Fibroblast of pulmonary artery (primary cell): ENCODE results near the gene NPHP3.
"Not testable (repeated sequence)": the region's sequence is repeated elsewhere in the genome, so short reads cannot be mapped to it uniquely, and the experiment has no call there.

Source experiments
- DNase-seq: peaks from one replicate; pipeline ENCODE4 v3.0.0-alpha.2; 2010; ENCODE audit warnings: low read depth
- H3K4me3 ChIP-seq: replicated peaks from 2 replicates; pipeline ENCODE4 v1.5.1; 2011; ENCODE audit warnings: low read depth, mild to moderate bottlenecking, control low read depth, low read length, moderate library complexity
- TF ChIP-seq, protein P1 (sequence below): IDR thresholded peaks from 2 replicates; pipeline ENCODE4 v1.5.1; 2011; ENCODE audit warnings: mild to moderate bottlenecking, control low read depth, low read length, inconsistent platforms; ENCODE audit errors: missing control alignments

NPHP3 gene

DNA sequence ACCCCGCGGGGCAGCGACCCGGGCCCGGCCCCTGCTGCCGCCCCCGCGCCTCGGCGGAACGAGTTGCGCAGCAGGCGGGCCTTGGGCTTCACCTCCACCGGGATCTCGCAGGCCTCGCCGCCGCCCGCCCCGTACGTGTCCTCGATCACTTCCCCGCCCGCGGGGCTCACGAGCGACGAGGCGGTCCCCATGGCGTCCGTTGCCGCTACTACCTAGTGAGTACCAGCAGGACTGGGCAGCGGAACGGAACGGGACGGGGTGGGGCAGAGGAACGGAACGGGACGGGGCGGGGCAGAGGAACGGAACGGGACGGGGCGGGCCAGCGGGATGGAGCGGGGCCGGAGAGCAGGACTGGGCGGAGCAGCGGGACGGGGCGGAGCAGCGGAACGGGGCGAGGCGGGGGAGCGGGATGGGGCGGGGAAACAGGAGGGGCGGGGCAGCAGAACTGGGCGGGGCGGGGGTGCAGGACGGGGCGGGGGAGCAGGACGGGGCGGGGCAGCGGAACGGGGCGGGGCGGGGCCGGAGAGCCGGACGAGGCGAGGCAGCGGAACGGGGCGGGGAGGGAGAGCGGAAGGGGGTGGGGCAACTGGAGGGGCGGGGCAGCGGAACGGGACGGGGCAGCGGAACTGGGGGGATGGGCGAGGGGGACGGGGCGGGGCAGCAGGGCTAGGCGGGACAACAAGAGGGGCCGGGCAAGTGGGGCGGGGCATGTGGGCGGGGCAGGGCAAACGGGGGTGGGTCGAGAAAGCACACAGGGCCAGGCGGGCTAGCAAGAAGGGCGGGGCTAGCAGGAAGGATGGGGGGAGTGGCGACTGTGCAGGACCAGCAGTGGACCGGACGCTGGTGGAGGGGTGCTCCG lies at the start of gene NPHP3:
Gene NPHP3, minus strand, starts transcription at position 245 of the 859 bp plus-strand sequence. Its CDS starts 54 bp downstream, at position 191.
- H3K4me3 ChIP-seq: peak within 1 kb of the TSS; percentile 78
- TF ChIP-seq, protein P1, sequence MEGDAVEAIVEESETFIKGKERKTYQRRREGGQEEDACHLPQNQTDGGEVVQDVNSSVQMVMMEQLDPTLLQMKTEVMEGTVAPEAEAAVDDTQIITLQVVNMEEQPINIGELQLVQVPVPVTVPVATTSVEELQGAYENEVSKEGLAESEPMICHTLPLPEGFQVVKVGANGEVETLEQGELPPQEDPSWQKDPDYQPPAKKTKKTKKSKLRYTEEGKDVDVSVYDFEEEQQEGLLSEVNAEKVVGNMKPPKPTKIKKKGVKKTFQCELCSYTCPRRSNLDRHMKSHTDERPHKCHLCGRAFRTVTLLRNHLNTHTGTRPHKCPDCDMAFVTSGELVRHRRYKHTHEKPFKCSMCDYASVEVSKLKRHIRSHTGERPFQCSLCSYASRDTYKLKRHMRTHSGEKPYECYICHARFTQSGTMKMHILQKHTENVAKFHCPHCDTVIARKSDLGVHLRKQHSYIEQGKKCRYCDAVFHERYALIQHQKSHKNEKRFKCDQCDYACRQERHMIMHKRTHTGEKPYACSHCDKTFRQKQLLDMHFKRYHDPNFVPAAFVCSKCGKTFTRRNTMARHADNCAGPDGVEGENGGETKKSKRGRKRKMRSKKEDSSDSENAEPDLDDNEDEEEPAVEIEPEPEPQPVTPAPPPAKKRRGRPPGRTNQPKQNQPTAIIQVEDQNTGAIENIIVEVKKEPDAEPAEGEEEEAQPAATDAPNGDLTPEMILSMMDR: no peak
- DNase-seq: peak; percentile 98

- H3K4me3 ChIP-seq: no peak overlapping the region
- DNase-seq: no peak
- TF ChIP-seq, protein P1: no peak
Measured at GRCh38 chr3:132758740-132759139, 36.5 kb upstream of the NPHP3 start.

DNA sequence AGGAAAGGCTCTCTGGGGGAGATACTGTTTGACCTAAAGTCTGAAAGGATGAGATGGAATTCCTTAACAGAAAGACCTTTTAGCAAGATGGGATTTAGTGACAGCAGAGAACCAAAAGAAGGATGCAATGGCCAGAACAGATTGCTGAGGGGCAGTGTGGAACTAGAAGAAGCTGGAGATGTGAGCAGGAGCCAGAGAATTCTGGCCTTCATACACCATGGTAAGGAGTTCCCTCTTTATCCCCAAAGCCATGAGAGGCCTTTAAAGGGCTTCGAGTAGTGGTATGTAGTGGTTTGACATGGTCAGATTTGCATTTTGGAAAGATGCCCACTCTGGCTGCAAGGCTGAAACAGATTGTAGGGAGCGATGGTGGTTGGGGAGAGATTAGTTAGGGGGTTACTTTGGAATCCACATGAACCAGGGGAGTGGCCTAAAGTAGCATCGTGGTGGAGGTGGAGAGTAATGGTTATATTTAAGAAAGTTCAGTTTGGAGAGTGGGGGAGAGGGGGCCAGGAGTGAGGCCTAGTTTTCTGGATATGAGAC lies 34.0 kb upstream of the NPHP3 start:
- TF ChIP-seq, protein P1: no peak
- no peak for DNase-seq

GRCh38 chr3:132753946-132754345 lies 31.7 kb upstream of the NPHP3 start:
- no peak for DNase-seq
- H3K4me3 ChIP-seq: no peak overlapping the region
- TF ChIP-seq, protein P1: no peak

More for the DNA sequence above, 34.0 kb upstream of the NPHP3 start:
- H3K4me3 ChIP-seq: no peak overlapping the region

GRCh38 chr3:132749786-132750185 lies 27.6 kb upstream of the NPHP3 start:
- TF ChIP-seq, protein P1: no peak
- no peak overlapping the region for H3K4me3 ChIP-seq
- peak; percentile 14 for DNase-seq

DNA sequence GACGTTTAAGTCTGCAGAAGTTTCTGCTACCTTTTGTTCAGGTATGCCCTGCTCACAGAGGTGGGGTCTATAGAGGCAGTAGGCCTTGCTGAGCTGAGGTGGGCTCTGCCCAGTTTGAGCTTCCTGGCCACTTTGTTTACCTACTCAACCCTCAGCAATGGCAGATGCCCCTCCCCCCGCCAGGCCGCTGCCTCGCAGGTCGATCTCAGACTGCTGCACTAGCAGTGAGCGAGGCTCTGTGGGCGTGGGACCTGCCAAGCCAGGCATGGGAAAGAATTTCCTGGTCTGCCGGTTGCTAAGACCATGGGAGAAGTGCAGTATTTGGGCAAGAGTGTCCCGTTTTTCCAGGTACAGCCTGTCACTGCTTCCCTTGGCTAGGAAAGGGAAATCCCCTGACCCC lies 24.5 kb upstream of the NPHP3 start:
- DNase-seq, H3K4me3 ChIP-seq: not testable (repeated sequence)

GRCh38 chr3:132738314-132738713 lies 16.1 kb upstream of the NPHP3 start:
- no peak for DNase-seq
- H3K4me3 ChIP-seq: no peak overlapping the region
- TF ChIP-seq, protein P1: no peak
